ENCODE data around the gene GRK1. TPM values are rescaled to one million over a fixed set of nuclear protein-coding genes. Genes with fewer than 3 reads are reported as not detected.

The GRK1 gene
- total and polyA plus RNA-seq, 2 of the 8 experiments (the other 6 are each of a cell fraction or from before 2014, with no cell fraction given) = 0.12 TPM; not detected in 1

- Histone ChIP-seq H3K4me3 (ENCODE audit: extremely low read depth in 1 of 4, insufficient read depth in 2 of 4, low read depth in 3 of 4, low read length in 4 of 4) (no peak overlapping the region), H3K23me2 (ENCODE audit: low read depth, low read length) (peaks cover 7% of the 10 kb centered on the region), H3K18ac (ENCODE audit: extremely low read depth, low read length) (no peak overlapping the region), H3K27ac (ENCODE audit: low read depth, low read length) (no peak overlapping the region), H3K4me1 (replicated peaks in 1 of 4; ENCODE audit: control insufficient read depth in 3 of 4, insufficient read depth in 4 of 4, low read length in 3 of 4) (peaks cover 5 to 14% (median 12%) of the 10 kb centered on the region in 4 experiments; a peak in 5 of 7 replicates), H4K5ac (ENCODE audit: insufficient read length, low read depth, low read length) (no peak overlapping the region), H3K4ac (replicated peaks; ENCODE audit: insufficient read length, low read depth, low read length) (no peak overlapping the region), H4K20me1 (replicated peaks in 1 of 2; ENCODE audit: control insufficient read depth in 1 of 2, insufficient read depth in 2 of 2, low read length in 2 of 2) (peaks cover 0 to 11% of the 10 kb centered on the region in 2 experiments), H3K36me3 (ENCODE audit: control insufficient read depth in 2 of 4, insufficient read depth in 4 of 4, low read length in 3 of 4) (peaks cover 0 to 15% (median 4%) of the 10 kb centered on the region in 4 experiments; a peak in 4 of 8 replicates), H2AK5ac (ENCODE audit: low read depth, low read length) (no peak overlapping the region), H3K9ac (replicated peaks in 1 of 4; ENCODE audit: extremely low read depth in 1 of 4, low read depth in 3 of 4, low read length in 3 of 4) (no peak overlapping the region), H2BK5ac (ENCODE audit: low read depth, low read length) (no peak overlapping the region), H3K23ac (ENCODE audit: insufficient read length) (no peak overlapping the region), H3K79me1 (ENCODE audit: low read depth, low read length) (peaks cover 21% of the 10 kb centered on the region), H3K4me2 (ENCODE audit: insufficient read depth in 1 of 2, low read depth in 2 of 2, low read length in 2 of 2) (no peak overlapping the region), H3K27me3 (replicated peaks in 1 of 4; ENCODE audit: control insufficient read depth in 3 of 4, extremely low read depth in 1 of 4, insufficient read depth in 3 of 4, low read length in 3 of 4) (no peaks in the 10 kb centered on the region; a peak in 1 of 7 replicates), H2BK12ac (ENCODE audit: low read depth, low read length) (no peak overlapping the region), H4K8ac (ENCODE audit: extremely low read depth, insufficient read depth, low read length) (no peak overlapping the region), H3K79me2 (ENCODE audit: control insufficient read depth in 1 of 2, insufficient read depth in 2 of 2, low read length in 2 of 2) (peaks cover 6 to 33% of the 10 kb centered on the region in 2 experiments), H2BK20ac (ENCODE audit: low read length) (0 out of 2 replicates have a peak overlapping the region, but pooled peaks have one; percentile 77), H3K56ac (replicated peaks; ENCODE audit: insufficient read length, low read depth, low read length) (no peak overlapping the region), H2AFZ (ENCODE audit: low read length) (no peak overlapping the region), H2BK120ac (replicated peaks; ENCODE audit: low read depth, low read length) (no peak overlapping the region), H4K91ac (replicated peaks; ENCODE audit: insufficient read length, low read length) (no peak overlapping the region), H2BK15ac (ENCODE audit: low read length) (no peak overlapping the region), H3K9me3 (ENCODE audit: insufficient read depth in 2 of 2, low read depth in 1 of 2, low read length in 1 of 2) (peaks cover 0 to 8% of the 10 kb centered on the region in 2 experiments; a peak in 1 of 4 replicates), H3K14ac (ENCODE audit: insufficient read length) (no peak overlapping the region)
- WGBS, 2 experiments (ENCODE audit: extremely low coverage in 1 of 2, insufficient coverage in 1 of 2, insufficient read length in 1 of 2, insufficient replicate concordance in 2 of 2, low coverage in 1 of 2, low lambda C conversion rate in 2 of 2, missing lambda C conversion rate in 1 of 2) = 88% methylated on average over 7 of the region's 7 CpGs; no CpG with 5 or more reads in 1 of the 2 experiments
- DNase-seq (ENCODE audit: low read depth in 1 of 2, low spot score in 2 of 2) = no peak
- ChIA-PET CTCF (ENCODE audit: partially characterized antibody) (interaction anchor here (0.8 to 1.5 kb wide), 2 partner anchors 8 to 27 kb away, joined by 3 read pairs; no protein-coding TSS in a partner anchor), POLR2A (ENCODE audit: partially characterized antibody) (no interaction called here)
- FAIRE-seq = no peak
- TF ChIP-seq EGR1 (IDR thresholded peaks at IDR 0.05; ENCODE audit: borderline replicate concordance, low read depth, low read length) (no peak), SUZ12 (IDR thresholded peaks at IDR 0.05; ENCODE audit: low read length) (no peak), CBX5 (IDR thresholded peaks at IDR 0.05; ENCODE audit: low read depth, low read length) (no peak), GTF2F1 (IDR thresholded peaks at IDR 0.05; ENCODE audit: borderline replicate concordance, low read depth, low read length) (no peak), ATF2 (IDR thresholded peaks at IDR 0.05; ENCODE audit: low read length) (no peak), JUN (IDR thresholded peaks at IDR 0.05; ENCODE audit: low read depth, low read length) (no peak), USF2 (IDR thresholded peaks at IDR 0.05; ENCODE audit: low read length) (no peak), SP1 (IDR thresholded peaks at IDR 0.05; ENCODE audit: low read depth, low read length) (no peak), TEAD4 (IDR thresholded peaks at IDR 0.05; ENCODE audit: low read depth, low read length) (no peak), SIRT6 (IDR thresholded peaks at IDR 0.05; ENCODE audit: low read length) (no peak), POU5F1 (IDR thresholded peaks at IDR 0.05; ENCODE audit: low read depth, low read length) (no peak)
Measured at GRCh38 chr13:113618455-113618854, 48.6 kb upstream of the GRK1 start.
